WI38 (cell line): ENCODE results near the gene KRTAP2-2.

Source experiments
- H3K4me3 ChIP-seq: 2 replicates; pipeline ENCODE4 v1.5.1; 2011; ENCODE audit warnings: low read depth, mild to moderate bottlenecking, control low read depth, low read length
- TF ChIP-seq, protein P1 (sequence below): IDR thresholded peaks from 2 replicates; pipeline ENCODE4 v1.5.1; 2012; ENCODE audit warnings: low read depth, mild to moderate bottlenecking, control low read depth, low read length

The KRTAP2-2 gene

GRCh38 chr17:41008811-41009210, 46.2 kb downstream of the KRTAP2-2 start, which contains the start of gene KRTAP3-1:
TSS of gene KRTAP3-1 (minus strand) at chr17:41009128. CDS start at chr17:41009074, 54 bp downstream.
- no peak within 1 kb of the TSS for H3K4me3 ChIP-seq
- TF ChIP-seq, protein P1, sequence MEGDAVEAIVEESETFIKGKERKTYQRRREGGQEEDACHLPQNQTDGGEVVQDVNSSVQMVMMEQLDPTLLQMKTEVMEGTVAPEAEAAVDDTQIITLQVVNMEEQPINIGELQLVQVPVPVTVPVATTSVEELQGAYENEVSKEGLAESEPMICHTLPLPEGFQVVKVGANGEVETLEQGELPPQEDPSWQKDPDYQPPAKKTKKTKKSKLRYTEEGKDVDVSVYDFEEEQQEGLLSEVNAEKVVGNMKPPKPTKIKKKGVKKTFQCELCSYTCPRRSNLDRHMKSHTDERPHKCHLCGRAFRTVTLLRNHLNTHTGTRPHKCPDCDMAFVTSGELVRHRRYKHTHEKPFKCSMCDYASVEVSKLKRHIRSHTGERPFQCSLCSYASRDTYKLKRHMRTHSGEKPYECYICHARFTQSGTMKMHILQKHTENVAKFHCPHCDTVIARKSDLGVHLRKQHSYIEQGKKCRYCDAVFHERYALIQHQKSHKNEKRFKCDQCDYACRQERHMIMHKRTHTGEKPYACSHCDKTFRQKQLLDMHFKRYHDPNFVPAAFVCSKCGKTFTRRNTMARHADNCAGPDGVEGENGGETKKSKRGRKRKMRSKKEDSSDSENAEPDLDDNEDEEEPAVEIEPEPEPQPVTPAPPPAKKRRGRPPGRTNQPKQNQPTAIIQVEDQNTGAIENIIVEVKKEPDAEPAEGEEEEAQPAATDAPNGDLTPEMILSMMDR: no peak
